ENCODE data around the gene TMPRSS5.

Gene TMPRSS5

DNA sequence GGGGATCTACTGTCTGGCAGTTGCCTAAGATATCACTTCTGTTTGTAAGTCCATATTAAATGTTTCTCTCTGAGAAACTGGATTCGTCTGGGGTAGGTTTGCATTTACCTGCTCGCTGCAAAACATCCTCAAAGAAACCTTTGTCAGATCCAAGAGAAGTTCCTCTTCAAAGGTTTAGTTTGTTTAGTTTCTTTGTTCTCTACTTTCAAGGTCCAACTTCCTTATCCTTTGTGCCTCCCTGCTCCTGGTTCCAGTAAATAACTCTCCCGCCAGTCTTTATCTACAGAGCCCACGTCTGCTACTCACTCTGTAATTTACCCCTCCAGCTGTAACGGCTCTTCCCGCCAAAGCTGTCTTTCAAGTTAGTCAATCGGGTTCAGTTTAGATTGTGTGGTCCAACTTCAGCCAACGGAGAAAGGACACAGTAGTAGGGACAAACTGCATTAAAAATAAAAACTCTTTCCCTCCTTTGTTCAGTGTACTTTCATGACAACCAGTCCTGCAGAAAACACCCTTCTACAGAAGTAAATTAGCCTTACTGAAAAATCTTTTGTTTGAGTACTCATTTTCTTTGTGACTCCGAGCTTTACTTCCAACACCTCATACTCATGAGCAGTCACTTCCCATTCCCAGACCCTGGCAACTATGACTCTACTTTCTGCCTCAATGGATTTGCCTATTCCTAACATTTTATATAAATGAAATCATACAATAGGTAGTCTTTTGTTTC is 41.0 kb downstream of the TMPRSS5 start:
- TF ChIP-seq GATA2 (IDR thresholded peaks at IDR 0.05; ENCODE audit: low read depth, low read length) = no peak
- no peak for TF ChIP-seq GATA3 (IDR thresholded peaks at IDR 0.05; ENCODE audit: low read depth, low read length)

DNA sequence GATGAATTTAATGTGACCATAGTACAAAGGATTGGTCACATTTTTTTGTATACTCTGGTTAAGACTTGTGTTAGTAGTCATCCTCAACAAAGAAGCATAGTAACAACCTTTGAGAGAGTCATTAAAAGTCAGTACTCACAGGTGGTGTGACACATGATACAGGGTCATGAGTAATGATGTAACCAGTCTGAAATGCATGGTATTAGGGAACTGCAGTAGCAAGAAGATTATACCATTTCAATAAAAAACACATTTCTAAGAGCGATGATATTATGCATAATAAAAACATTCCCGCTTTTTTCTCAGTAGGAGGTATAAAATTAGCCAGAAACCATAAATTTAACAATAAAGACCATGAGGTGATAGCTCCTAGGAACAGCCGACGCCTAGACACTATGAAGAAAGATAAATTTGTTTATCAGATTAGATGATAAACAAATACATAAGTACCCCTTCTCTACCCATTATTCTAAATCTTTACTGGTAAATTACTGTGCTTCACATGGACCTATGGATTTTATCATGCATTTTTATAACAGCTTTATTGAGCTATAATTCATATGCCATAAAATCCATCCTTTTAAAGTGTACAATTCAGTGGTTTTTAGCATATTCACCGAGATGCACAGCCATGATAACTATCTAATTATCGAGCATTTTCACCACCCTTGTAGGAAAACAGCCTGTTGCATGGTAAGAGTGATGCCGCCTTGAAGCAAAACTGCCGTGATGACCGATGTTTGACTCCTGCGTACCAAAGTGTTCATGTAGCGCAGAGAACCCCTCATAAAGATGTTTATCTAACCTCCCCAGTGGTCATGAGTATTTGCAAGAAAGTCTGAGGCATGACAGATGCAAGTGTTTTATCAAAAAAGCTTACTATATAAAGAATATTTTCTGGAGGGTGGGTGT is 41.8 kb downstream of the TMPRSS5 start:
- peak; percentile 13; the same call in 1 of the 2 replicates for TF ChIP-seq GATA2 (IDR thresholded peaks at IDR 0.05; ENCODE audit: low read depth, low read length)
- no peak for TF ChIP-seq GATA3 (IDR thresholded peaks at IDR 0.05; ENCODE audit: low read depth, low read length)

DNA sequence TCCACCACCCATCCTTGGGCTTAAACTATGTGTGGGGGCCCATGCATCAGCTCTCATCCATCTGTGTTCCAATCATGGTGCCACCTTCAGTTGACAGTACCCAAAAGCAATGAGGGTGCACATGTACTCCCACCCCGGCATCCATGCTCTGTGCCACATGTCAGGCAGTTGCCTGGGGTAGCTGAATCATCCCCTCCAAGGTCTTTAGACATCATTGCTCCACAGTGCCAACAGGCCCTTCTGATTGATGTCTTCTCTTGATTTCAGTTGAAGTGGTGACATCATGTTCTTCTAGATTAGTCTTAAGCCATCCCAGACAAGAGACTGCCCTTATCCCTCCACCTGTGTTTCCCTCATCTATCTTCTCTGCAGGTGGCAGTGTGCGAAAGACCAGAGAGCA is 42.5 kb downstream of the TMPRSS5 start:
- TF ChIP-seq GATA2 (IDR thresholded peaks at IDR 0.05; ENCODE audit: low read depth, low read length) = no peak
- no peak for TF ChIP-seq GATA3 (IDR thresholded peaks at IDR 0.05; ENCODE audit: low read depth, low read length)

DNA sequence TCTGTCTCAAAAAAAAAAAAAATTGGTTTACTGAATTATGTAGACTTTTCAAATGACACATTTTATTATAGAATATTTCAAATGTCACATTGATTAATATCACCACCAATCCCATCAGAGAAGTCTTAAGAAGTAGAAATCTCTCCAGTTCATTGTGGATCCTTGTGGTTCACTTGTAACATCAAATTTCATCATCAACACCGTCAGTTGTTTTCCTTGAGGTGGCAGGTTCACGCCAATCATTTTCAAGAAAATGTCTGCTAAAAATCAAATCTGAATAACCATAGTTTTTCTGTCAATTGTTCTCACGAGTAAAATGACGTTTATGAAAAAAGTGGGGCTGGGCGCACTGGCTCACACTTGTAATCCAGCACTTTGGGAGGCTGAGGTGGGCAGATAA is 50.3 kb downstream of the TMPRSS5 start:
- TF ChIP-seq GATA2 (IDR thresholded peaks at IDR 0.05; ENCODE audit: low read depth, low read length) (no peak), GATA3 (IDR thresholded peaks at IDR 0.05; ENCODE audit: low read depth, low read length) (no peak)

DNA sequence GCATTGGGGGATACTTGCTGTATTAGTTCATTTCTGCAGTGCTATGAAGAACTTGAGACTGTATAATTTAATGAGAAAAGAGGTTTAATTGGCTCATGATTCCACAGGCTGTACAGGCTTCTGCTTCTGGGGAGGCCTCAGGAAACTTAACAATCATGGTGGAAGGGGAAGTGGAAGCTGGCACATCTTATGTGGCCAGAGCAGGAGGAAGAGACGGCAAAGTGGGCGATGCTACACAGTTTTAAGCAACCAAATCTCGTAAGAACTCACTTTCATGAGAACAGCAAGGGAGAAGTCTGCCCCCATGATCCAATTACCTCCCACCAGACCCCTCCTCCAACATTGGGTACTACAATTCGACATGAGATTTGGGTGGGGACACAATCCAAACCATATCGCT is 55.1 kb downstream of the TMPRSS5 start:
- TF ChIP-seq GATA2 (IDR thresholded peaks at IDR 0.05; ENCODE audit: low read depth, low read length) = no peak
- TF ChIP-seq GATA3 (IDR thresholded peaks at IDR 0.05; ENCODE audit: low read depth, low read length) = no peak

DNA sequence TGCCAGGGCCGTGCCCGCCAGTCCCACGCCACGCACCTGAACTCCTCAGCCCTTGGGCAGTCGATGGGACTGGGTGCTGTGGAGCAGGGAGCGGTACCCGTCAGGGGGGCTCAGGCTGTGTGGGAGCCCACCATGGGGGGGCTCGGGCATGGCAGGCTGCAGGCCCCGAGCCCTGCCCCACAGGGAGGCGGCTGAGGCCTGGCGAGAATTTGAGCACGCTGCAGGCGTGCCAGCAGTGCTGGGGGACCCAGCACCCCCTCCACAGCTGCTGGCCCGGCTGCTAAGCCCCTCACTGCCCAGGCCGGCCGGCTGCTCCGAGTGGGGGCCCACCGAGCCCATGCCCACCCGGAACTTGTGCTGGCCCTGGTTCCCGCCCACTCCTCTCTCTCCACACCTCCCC is 56.8 kb downstream of the TMPRSS5 start:
- TF ChIP-seq GATA2 (IDR thresholded peaks at IDR 0.05; ENCODE audit: low read depth, low read length) = no peak
- no peak for TF ChIP-seq GATA3 (IDR thresholded peaks at IDR 0.05; ENCODE audit: low read depth, low read length)

DNA sequence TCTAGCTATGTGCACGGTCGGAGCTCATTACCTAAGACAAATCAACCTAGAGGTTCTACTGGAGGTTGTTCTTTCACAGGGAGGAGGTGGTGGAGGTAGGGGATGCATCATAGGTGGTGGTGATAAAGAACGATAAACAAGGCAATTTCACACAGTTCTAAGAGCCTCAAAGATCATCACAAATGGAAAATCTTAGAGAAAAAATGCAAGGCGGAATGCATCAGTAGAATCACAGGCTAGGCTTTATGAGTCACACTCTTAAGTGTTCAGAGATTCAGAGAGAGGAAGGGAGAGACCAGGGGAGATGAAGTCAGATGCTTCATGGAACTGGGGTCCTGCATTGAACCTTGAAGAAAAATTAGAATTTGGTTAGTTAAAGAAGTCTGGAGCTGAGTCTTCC is 58.3 kb downstream of the TMPRSS5 start:
- TF ChIP-seq GATA3 (IDR thresholded peaks at IDR 0.05; ENCODE audit: low read depth, low read length) (no peak), GATA2 (IDR thresholded peaks at IDR 0.05; ENCODE audit: low read depth, low read length) (no peak)

DNA sequence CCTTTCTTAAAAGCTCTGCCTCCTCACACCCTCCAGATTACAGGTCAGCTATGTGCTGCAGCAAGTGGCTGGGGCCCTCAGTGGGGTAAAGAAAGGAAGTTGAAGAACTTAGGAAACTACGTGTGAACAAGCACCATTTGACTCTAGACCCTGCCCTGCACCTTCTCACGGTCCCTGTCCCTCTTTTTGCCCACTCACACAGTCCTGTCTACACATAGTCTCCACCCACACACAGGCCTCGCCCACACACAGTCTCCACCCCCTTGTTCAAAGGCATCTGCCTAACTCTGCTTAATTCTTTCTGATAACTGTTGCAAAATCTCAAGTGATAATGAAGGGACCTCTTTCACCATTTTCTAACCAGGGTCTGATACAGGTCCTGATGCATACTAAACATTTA is 59.0 kb downstream of the TMPRSS5 start:
- TF ChIP-seq GATA3 (IDR thresholded peaks at IDR 0.05; ENCODE audit: low read depth, low read length) (no peak), GATA2 (IDR thresholded peaks at IDR 0.05; ENCODE audit: low read depth, low read length) (no peak)

DNA sequence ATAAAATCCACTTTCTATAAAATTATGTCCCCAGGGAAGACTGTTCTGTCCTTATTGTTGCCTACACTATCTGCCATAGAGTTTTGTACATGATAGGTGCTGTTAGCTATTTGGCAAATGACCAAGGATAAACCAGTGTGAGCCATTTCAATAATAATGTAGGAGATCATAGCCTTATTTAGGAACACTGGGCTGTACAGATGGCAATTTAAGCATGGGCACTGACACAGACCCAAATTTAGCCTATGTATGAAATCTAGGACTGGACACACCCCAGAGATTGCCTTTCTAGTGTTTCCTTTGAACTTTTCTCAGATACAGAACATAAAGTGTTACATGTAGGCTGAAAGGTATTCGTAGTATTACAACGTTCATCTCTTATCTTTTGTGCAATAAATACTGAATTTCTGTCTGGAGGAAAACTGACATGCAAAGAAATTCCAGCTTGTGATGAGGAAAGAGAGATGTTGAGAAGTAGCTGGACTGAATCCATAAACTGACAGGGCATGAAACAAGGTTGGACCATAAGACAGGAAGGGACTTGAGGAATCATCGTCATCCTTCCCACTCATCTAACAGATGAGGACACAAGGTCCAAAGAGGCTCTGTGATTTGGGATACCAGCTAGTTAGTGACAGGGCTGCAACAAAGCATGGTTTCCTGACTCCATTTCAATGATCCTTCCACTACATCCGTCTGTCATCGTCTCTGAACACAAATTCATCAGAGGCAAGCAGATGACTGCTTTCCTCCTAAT is 60.3 kb downstream of the TMPRSS5 start:
- no peak for TF ChIP-seq GATA3 (IDR thresholded peaks at IDR 0.05; ENCODE audit: low read depth, low read length)
- no peak for TF ChIP-seq GATA2 (IDR thresholded peaks at IDR 0.05; ENCODE audit: low read depth, low read length)

DNA sequence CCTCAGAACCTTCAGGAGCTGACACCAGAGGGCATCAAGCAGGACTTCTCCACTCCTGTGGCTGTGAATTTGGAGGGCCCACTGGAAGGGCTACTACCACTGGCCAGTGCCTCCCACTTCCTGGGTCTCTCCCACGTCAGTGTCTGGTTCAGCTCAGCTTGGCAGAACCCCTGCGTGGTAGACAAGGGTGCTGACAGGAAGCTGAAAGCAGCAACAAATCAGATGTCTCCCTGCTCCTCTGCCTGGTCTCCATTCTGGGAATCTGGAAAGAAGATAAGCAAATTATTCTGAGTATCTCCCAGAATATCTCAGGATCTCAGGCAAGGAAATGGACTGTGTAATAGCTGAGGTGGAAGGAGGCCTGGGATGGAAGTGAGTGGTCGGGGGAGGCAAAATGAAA is 61.5 kb downstream of the TMPRSS5 start:
- TF ChIP-seq GATA3 (IDR thresholded peaks at IDR 0.05; ENCODE audit: low read depth, low read length) (no peak; the same call in 1 of the 2 replicates), GATA2 (IDR thresholded peaks at IDR 0.05; ENCODE audit: low read depth, low read length) (peak; percentile 78)

DNA sequence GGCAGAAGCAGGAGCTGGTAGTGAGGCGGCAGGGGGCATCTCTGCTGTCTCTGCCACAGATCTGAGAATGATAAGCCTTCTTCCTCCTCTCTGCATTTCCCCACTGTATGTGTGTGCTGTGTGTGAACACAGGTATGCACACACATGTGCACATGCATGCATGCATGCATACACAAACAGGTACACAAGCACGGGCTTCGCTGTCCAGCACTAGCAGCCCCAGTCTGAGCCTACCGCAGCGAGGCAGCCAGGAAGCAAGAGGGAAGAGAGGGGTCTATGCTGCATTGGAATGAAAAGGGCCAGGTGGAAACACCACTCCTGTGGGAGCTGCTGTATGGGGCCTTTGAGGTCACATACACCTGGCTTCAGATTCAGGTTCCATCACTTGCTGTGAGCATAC is 62.4 kb downstream of the TMPRSS5 start:
- TF ChIP-seq GATA3 (IDR thresholded peaks at IDR 0.05; ENCODE audit: low read depth, low read length) (no peak), GATA2 (IDR thresholded peaks at IDR 0.05; ENCODE audit: low read depth, low read length) (0 out of 2 replicates have a peak, but pooled peaks have one; percentile 7)

DNA sequence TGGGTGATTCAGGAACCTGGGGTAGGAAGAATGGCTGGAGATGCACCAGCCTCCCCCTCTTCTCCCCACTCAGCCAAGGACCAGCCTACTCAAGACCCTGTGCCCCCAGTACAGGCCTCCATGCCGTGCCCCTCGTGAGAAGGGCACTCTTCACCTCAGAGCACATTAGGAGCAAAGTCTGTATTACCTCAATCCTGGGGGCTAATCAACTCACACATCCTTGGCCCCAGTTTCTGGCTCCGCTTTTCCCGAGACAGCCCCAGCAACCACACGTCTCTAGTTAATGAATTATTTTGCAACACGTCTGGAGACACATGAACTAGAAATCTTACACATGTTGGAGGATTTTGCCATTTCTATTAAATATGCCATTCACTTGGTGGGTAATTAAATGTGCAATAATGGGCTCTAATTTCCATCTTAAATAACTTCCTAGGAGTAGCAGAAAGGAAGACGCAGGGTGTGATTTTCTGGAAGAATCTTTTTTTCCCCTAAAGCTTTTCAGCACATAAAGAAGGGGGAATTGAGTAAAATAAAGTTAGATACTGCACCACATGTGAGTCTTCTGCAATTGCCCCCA is 63.0 kb downstream of the TMPRSS5 start:
- TF ChIP-seq GATA2 (IDR thresholded peaks at IDR 0.05; ENCODE audit: low read depth, low read length) (no peak), GATA3 (IDR thresholded peaks at IDR 0.05; ENCODE audit: low read depth, low read length) (no peak)

DNA sequence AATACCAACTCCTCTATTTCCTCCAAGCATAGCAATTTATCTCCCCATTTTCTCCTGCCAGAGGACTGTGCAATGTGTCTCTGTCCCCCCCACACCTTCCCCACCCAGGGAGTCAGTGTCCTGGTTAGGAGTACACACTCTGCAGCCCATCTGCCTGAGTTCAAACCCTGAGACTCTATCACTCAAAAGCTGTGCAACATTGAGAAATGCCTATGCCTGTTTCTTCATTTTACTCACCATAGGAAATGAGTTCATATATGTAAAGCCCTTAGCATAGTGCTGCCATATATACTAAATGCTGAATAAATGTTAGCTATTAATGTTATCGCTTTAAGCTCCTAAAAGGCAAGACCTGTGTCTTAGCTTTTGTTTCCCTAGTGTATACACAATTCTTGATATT is 64.0 kb downstream of the TMPRSS5 start:
- TF ChIP-seq GATA2 (IDR thresholded peaks at IDR 0.05; ENCODE audit: low read depth, low read length) (no peak), GATA3 (IDR thresholded peaks at IDR 0.05; ENCODE audit: low read depth, low read length) (no peak)

DNA sequence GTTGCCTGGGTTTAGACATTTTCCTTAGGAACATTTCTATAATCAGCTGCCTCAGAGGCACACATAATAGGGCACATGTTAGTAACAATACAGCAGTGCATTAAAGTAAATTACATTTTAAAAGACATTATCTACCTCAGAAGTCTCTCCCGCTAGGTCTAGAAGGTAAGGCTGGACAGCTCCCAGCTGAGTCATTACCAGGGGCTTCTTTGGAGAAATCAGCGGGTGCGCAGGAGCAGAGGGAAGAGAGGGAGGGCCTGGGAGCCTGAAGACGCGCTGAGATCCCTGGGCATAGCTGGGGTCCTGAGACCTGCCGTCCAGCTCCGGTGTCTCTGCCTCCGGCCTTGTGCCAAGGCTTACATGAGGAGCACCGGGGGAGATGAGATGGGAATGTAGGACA is 67.7 kb downstream of the TMPRSS5 start:
- TF ChIP-seq GATA2 (IDR thresholded peaks at IDR 0.05; ENCODE audit: low read depth, low read length) (no peak), GATA3 (IDR thresholded peaks at IDR 0.05; ENCODE audit: low read depth, low read length) (no peak)
